Osteoblast (primary cell): ENCODE data around the gene DIS3L2. TPM values are rescaled to one million over a fixed set of nuclear protein-coding genes. Genes with fewer than 3 reads are reported as not detected.

Source experiments
- DNase-seq: peaks from one replicate; pipeline ENCODE4 v3.0.0; 2011; ENCODE audit warnings: low spot score, mixed read lengths; ENCODE audit not compliant: insufficient read length; ENCODE audit errors: missing footprints
- H2AFZ ChIP-seq: 2 replicates; pipeline ENCODE4 v1.6.0; 2011; ENCODE audit warnings: mild to moderate bottlenecking, low read length
- H3K27ac ChIP-seq: 2 replicates; pipeline ENCODE4 v1.5.1; 2011; ENCODE audit warnings: mild to moderate bottlenecking, low read depth, low read length, moderate library complexity
- H3K27me3 ChIP-seq: 2 replicates; pipeline ENCODE4 v1.6.0; 2012; ENCODE audit warnings: mild to moderate bottlenecking, control low read depth, inconsistent platforms, low read length, moderate library complexity; ENCODE audit not compliant: insufficient read depth
- H3K36me3 ChIP-seq: 2 replicates; pipeline ENCODE4 v1.5.1; 2011; ENCODE audit warnings: mild to moderate bottlenecking, low read length, control low read depth, moderate library complexity; ENCODE audit not compliant: insufficient read depth
- H3K4me1 ChIP-seq: 2 replicates; pipeline ENCODE4 v1.5.1; 2011; ENCODE audit warnings: mild to moderate bottlenecking, low read length, control low read depth, moderate library complexity; ENCODE audit not compliant: insufficient read depth
- H3K4me2 ChIP-seq: 2 replicates; pipeline ENCODE4 v1.6.0; 2011; ENCODE audit warnings: mild to moderate bottlenecking, low read length; ENCODE audit not compliant: insufficient read depth
- H3K4me3 ChIP-seq: fragments of 200-600 bp; sonication (generic); 3 replicates; pipeline ENCODE4 v1.5.1; 2012; ENCODE audit warnings: mild to moderate bottlenecking, low read length, inconsistent platforms; ENCODE audit not compliant: insufficient read depth
- H3K79me2 ChIP-seq: 2 replicates; pipeline ENCODE4 v1.6.0; 2012; ENCODE audit warnings: mild to moderate bottlenecking, low read length, control low read depth, inconsistent platforms; ENCODE audit not compliant: insufficient read depth
- H3K9me3 ChIP-seq: 2 replicates; pipeline ENCODE4 v1.5.1; 2011; ENCODE audit warnings: low read depth, low read length, control low read depth
- H4K20me1 ChIP-seq: 2 replicates; pipeline ENCODE4 v1.6.0; 2012; ENCODE audit warnings: mild to moderate bottlenecking, low read length, control low read depth; ENCODE audit not compliant: insufficient read depth
- CTCF ChIP-seq: IDR thresholded peaks from 2 replicates; pipeline ENCODE4 v1.5.1; 2011; ENCODE audit warnings: mild to moderate bottlenecking, low read depth, low read length, moderate library complexity; ENCODE audit errors: extremely low read depth
- total RNA-seq: library from RNA; depleted of rRNA; stranded (reverse); fragments of >200 nt; gene quantifications from 2 replicates; pipeline ENCODE4 v1.2.3, GENCODE V29; 2012

DIS3L2 gene
- total RNA-seq, 1 donor, result 28.2 TPM

GRCh38 chr2:232216028-232216427 is 254.5 kb downstream of the DIS3L2 start:
- no peak overlapping the region for H3K27ac ChIP-seq
- H3K9me3 ChIP-seq, result no peaks in the 10 kb centered on the region
- peaks cover 16% of the 10 kb centered on the region for H4K20me1 ChIP-seq
- H3K79me2 ChIP-seq, result no peaks in the 10 kb centered on the region
- no peaks in the 10 kb centered on the region for H3K4me1 ChIP-seq
- H3K36me3 ChIP-seq, result no peaks in the 10 kb centered on the region
- H2AFZ ChIP-seq, result no peak overlapping the region
- no peak overlapping the region for H3K4me2 ChIP-seq
- TF ChIP-seq CTCF, result no peak
- no peak for DNase-seq
- H3K27me3 ChIP-seq, result no peaks in the 10 kb centered on the region
- H3K4me3 ChIP-seq, result no peak overlapping the region

- no peaks in the 10 kb centered on the region for H3K27me3 ChIP-seq
Measured at GRCh38 chr2:232218778-232219495, 257.4 kb downstream of the DIS3L2 start.

GRCh38 chr2:232219496-232219870 is 258.0 kb downstream of the DIS3L2 start:
- no peaks in the 10 kb centered on the region for H3K9me3 ChIP-seq

More at GRCh38 chr2:232218778-232219495, 257.4 kb downstream of the DIS3L2 start:
- no peak overlapping the region for H3K4me2 ChIP-seq
- no peak for DNase-seq
- H3K9me3 ChIP-seq, result no peaks in the 10 kb centered on the region
- peaks cover 16% of the 10 kb centered on the region for H4K20me1 ChIP-seq
- H3K36me3 ChIP-seq, result no peaks in the 10 kb centered on the region
- no peak overlapping the region for H2AFZ ChIP-seq
- H3K4me1 ChIP-seq, result no peaks in the 10 kb centered on the region
- H3K27ac ChIP-seq, result no peak overlapping the region
- H3K4me3 ChIP-seq, result no peak overlapping the region
- no peaks in the 10 kb centered on the region for H3K79me2 ChIP-seq
- TF ChIP-seq CTCF, result no peak

GRCh38 chr2:232219932-232220331 is 258.4 kb downstream of the DIS3L2 start:
- no peak overlapping the region for H3K4me2 ChIP-seq
- no peak for TF ChIP-seq CTCF

More at GRCh38 chr2:232219496-232219870, 258.0 kb downstream of the DIS3L2 start:
- Histone ChIP-seq H3K27me3 (no peaks in the 10 kb centered on the region), H3K36me3 (no peaks in the 10 kb centered on the region), H3K4me3 (no peak overlapping the region), H4K20me1 (peaks cover 15% of the 10 kb centered on the region), H2AFZ (no peak overlapping the region), H3K4me2 (no peak overlapping the region), H3K79me2 (no peaks in the 10 kb centered on the region), H3K4me1 (no peaks in the 10 kb centered on the region), H3K27ac (no peak overlapping the region)
- TF ChIP-seq CTCF, result no peak
- DNase-seq, result no peak

More at GRCh38 chr2:232219932-232220331, 258.4 kb downstream of the DIS3L2 start:
- H3K79me2 ChIP-seq, result no peaks in the 10 kb centered on the region
- no peak overlapping the region for H3K4me3 ChIP-seq
- peaks cover 12% of the 10 kb centered on the region for H4K20me1 ChIP-seq
- no peaks in the 10 kb centered on the region for H3K36me3 ChIP-seq
- no peak for DNase-seq
- H3K27me3 ChIP-seq, result no peaks in the 10 kb centered on the region
- no peak overlapping the region for H3K27ac ChIP-seq
- no peak overlapping the region for H2AFZ ChIP-seq
- H3K4me1 ChIP-seq, result no peaks in the 10 kb centered on the region
- no peaks in the 10 kb centered on the region for H3K9me3 ChIP-seq
